Subcutaneous abdominal adipose tissue (tissue), 5 donors: ENCODE measurements around the gene NAXE.

Source experiments
- H3K27ac ChIP-seq: one replicate; pipeline ENCODE4 v1.7.0; 2013; ENCODE audit warnings: low read depth, mild to moderate bottlenecking, inconsistent platforms, low read length, moderate library complexity
- H3K27me3 ChIP-seq, 5 donors: one replicate each; pipeline ENCODE4 v1.7.0; 2013; ENCODE audit warnings: low read length in 5 of 5, inconsistent platforms in 1 of 5; ENCODE audit not compliant: control insufficient read depth in 5 of 5, insufficient read depth in 4 of 5
- H3K36me3 ChIP-seq, 5 donors: one replicate each; pipeline ENCODE4 v1.7.0; 2013; ENCODE audit warnings: low read length in 5 of 5; ENCODE audit not compliant: control insufficient read depth in 5 of 5, insufficient read depth in 5 of 5
- H3K4me1 ChIP-seq, 5 donors: one replicate each; pipeline ENCODE4 v1.7.0; 2013; ENCODE audit warnings: low read length in 5 of 5, mild to moderate bottlenecking in 3 of 5, moderate library complexity in 1 of 5; ENCODE audit not compliant: control insufficient read depth in 5 of 5, insufficient read depth in 5 of 5
- H3K4me3 ChIP-seq, 5 donors: one replicate each; pipeline ENCODE4 v1.7.0; 2013; ENCODE audit warnings: low read length in 5 of 5, low read depth in 1 of 5
- H3K9ac ChIP-seq, 5 donors: one replicate each; pipeline ENCODE4 v1.7.0; 2013; ENCODE audit warnings: low read length in 5 of 5, mild to moderate bottlenecking in 4 of 5, moderate library complexity in 3 of 5
- H3K9me3 ChIP-seq, 5 donors: one replicate each; pipeline ENCODE4 v1.7.0; 2013; ENCODE audit warnings: low read length in 5 of 5; ENCODE audit not compliant: control insufficient read depth in 5 of 5
- donor health status: healthy.
- donor health status: healthy.
- donor health status: healthy.
- donor health status: healthy.
- donor health status: healthy.

The NAXE gene

DNA sequence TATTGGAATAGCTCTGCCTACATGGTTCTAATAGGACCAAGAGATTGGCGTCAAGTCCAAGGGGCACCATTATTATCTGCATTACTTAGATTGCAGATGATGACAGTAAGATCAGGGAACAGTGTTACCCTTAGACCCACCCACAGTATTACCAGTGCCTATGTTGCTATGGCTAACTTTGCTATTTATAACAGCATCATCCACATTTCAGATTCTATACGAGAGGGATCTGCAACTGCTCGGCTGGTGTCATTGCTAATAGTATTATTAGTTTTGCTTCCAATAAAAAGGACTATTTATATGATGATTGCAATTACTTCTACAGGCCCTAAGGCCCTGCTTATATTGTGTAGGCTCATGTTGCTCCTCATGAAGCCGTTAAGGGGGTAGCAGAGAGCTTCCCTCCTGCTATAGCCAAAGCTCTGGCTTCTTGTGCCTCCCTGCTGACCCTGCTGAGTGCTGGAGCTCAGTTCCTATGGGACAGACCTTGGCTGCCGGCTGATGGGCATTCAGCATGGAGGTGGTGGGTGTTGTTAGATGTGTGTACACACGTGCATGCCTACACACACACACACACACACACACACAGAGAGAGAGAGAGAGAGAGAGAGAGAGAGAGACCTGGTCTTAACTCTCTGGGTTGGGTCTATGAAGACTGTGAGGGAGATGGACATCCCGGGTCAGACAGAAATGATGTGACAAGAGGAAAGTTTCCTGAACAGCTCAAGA, 51.6 kb downstream of the NAXE start:
- no peak overlapping the region for H3K9ac ChIP-seq
- H3K4me1 ChIP-seq = peaks cover 2 to 28% (median 11%) of the 10 kb centered on the region in 5 donors
- no peak overlapping the region for H3K4me3 ChIP-seq
- H3K9me3 ChIP-seq = peaks cover 0 to 2% (median 0%) of the 10 kb centered on the region in 5 donors
- peaks cover 53 to 90% (median 85%) of the 10 kb centered on the region in 5 donors for H3K27me3 ChIP-seq
- H3K27ac ChIP-seq = no peak overlapping the region
- H3K36me3 ChIP-seq = no peaks in the 10 kb centered on the region

DNA sequence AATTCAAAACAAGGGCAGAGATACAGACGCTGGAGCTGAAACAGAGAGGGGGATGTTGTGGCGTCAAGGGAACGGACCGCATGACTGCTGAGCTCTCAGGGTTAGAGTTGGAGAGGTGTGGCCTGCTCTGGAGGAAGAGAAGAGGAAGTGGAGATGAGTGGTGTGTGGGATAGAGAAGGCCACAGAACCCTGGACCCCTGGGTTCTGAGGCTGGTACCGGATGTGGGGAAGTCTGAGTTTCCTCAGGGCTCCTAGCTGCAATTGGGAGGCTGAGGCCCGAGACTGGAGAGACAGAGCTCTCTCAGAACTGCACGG, 52.2 kb downstream of the NAXE start:
- Histone ChIP-seq H3K36me3 (no peaks in the 10 kb centered on the region), H3K27ac (no peak overlapping the region), H3K4me3 (no peak overlapping the region), H3K4me1 (peaks cover 2 to 28% (median 11%) of the 10 kb centered on the region in 5 donors), H3K27me3 (peaks cover 52 to 90% (median 86%) of the 10 kb centered on the region in 5 donors), H3K9ac (no peak overlapping the region), H3K9me3 (peaks cover 0 to 2% (median 0%) of the 10 kb centered on the region in 5 donors)
